Effector CD4-positive, alpha-beta T cell (primary cell): ENCODE data around the gene GPATCH2L.

ENCODE experiments used
- DNase-seq: peaks from one replicate; pipeline ENCODE4 v3.0.0-alpha.2; 2020

Gene GPATCH2L

DNA sequence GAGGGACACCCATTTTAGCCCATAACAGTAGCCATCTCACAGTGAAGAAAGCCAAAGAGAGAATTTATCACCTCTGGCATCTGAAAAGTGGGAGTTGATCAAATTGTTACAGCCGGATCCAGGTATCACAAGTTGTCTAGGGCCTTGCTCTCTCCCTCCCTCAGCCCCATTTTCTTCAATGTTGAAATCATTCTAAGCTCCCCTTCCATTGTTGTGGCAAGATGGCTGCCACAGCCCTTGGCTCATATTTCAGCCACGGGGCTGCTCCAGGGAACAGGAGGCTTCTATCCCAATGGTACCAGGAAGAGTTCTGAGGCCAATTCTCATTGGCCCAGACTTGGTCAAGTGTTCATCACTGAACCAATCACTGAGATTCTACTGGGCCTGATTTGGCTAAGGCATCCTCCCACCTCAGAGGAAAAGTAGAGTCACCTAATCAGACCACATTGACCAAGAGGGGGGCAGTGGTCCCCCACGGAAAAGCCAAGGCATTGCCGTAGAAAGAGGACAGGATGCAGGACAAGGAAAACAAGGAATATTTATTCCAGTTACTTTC is 106.2 kb downstream of the GPATCH2L start:
- DNase-seq = no peak

GRCh38 chr14:76259029-76259735 is 107.5 kb downstream of the GPATCH2L start:
- no peak for DNase-seq

GRCh38 chr14:76260749-76261148 is 109.0 kb downstream of the GPATCH2L start:
- DNase-seq = no peak

DNA sequence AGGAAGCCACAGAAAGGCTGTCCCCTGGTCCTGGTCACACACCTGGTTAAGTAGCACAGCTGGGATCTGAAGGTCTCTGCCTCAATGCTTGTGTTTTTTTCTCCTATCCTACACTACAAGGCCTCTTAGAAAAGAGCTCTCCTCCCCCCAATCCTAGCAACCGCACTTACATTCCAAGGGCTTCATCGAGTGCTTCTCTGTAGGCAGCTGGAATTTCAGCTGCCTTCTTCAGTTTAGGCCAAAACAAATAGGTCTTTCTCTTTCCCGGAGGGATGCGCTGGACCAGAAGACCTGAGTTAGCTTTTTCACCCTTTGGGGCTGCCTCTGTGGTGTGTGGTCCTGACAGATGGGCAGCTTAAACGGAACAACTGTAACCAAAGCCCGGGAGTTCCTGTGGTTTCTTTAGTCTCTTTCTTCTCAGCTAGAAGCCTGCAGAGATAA is 109.7 kb downstream of the GPATCH2L start:
- DNase-seq = no peak

DNA sequence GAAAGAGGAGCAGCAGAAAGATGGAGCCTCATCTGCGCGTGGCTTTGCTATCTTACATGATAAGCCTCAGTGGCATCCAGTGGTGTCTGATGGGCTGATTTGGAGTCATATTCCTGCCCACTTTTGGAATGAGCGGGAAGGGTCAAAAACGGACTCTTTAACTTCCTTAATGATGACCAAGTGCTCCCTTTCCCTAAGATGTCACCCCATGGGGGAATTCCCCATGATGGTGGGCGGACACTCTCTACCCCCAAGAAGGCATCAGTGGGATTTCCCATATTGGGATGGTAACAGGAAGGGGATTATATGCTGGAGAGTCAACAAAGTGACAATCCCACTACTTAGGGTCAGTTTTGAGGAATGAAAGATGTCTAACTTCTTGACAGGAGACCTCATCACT is 110.9 kb downstream of the GPATCH2L start:
- DNase-seq = no peak
